GM23338 (cell line): ENCODE results near the gene WDHD1.

Experiments used
- CREB1 ChIP-seq: fragments of 250-450 bp; sonication (Bioruptor Pico); IDR thresholded peaks from 2 replicates; pipeline ENCODE4 v1.5.0; 2020; ENCODE audit warnings: low read depth, mild to moderate bottlenecking, moderate library complexity
- CTCF ChIP-seq, 2 experiments: fragments of 200-600 bp in 1 of 2; sonication (generic) in 1 of 2; conservative IDR thresholded peaks; 2 replicates each; pipeline versions ENCODE4 v1.5.1 to v1.6.1; 2016 to 2017; ENCODE audit warnings: antibody characterized with exemption in 2 of 2, low read depth in 2 of 2, mild to moderate bottlenecking in 2 of 2, moderate library complexity in 1 of 2
- ETS1 ChIP-seq: IDR thresholded peaks from 2 replicates; pipeline ENCODE4 v1.6.1; 2016; ENCODE audit warnings: antibody characterized with exemption
- EZH2 ChIP-seq: fragments of 200-600 bp; sonication (generic); IDR thresholded peaks from one replicate; pipeline ENCODE4 v1.8.0; 2017; ENCODE audit warnings: antibody characterized with exemption, mild to moderate bottlenecking, low read depth; ENCODE audit not compliant: unreplicated experiment
- EZH2phosphoT487 ChIP-seq: fragments of 200-600 bp; sonication (generic); IDR thresholded peaks from one replicate; pipeline ENCODE4 v1.8.1; 2018; ENCODE audit warnings: antibody characterized with exemption; ENCODE audit not compliant: unreplicated experiment
- JUNB ChIP-seq: IDR thresholded peaks from one replicate; pipeline ENCODE4 v1.6.1; 2016; ENCODE audit warnings: antibody characterized with exemption; ENCODE audit not compliant: unreplicated experiment
- NANOG ChIP-seq: IDR thresholded peaks from 2 replicates; pipeline ENCODE4 v1.6.1; 2016; ENCODE audit warnings: antibody characterized with exemption, borderline replicate concordance
- POLR2AphosphoS5 ChIP-seq: IDR thresholded peaks from 2 replicates; pipeline ENCODE4 v1.6.1; 2016; ENCODE audit warnings: antibody characterized with exemption, low read depth
- REST ChIP-seq: IDR thresholded peaks from one replicate; pipeline ENCODE4 v1.6.1; 2018; ENCODE audit warnings: antibody characterized with exemption; ENCODE audit not compliant: unreplicated experiment
- STAT1 ChIP-seq: IDR thresholded peaks from one replicate; pipeline ENCODE4 v1.6.1; 2016; ENCODE audit warnings: antibody characterized with exemption; ENCODE audit not compliant: unreplicated experiment
- ZNF114 ChIP-seq: fragments of 250-450 bp; sonication (Bioruptor Pico); IDR thresholded peaks from 2 replicates; pipeline ENCODE4 v1.5.0; 2020; ENCODE audit warnings: mild to moderate bottlenecking, moderate library complexity
- ZNF462 ChIP-seq: fragments of 250-450 bp; sonication (Bioruptor Pico); IDR thresholded peaks from 2 replicates; pipeline ENCODE4 v1.5.0; 2020; ENCODE audit warnings: mild to moderate bottlenecking, moderate library complexity

- TF ChIP-seq CTCF (conservative IDR thresholded peaks at IDR 0.05; ENCODE audit: low read depth in 2 of 2) (no peak), JUNB (no peak), EZH2 (no peak), NANOG (no peak), POLR2AphosphoS5 (no peak), EZH2phosphoT487 (no peak), CREB1 (CRISPR knock-in tag) (no peak), REST (no peak), ZNF114 (CRISPR knock-in tag) (no peak), ZNF462 (CRISPR knock-in tag) (no peak), STAT1 (no peak), ETS1 (no peak)
These were observed 48.8 kb upstream of the WDHD1 start for GRCh38 chr14:55075628-55076175.
